GM18520 (cell line): ENCODE data around the gene ME1.
"Not testable (repeated sequence)": the region's sequence is repeated elsewhere in the genome, so short reads cannot be mapped to it uniquely, and the experiment has no call there.

Source experiments
- ATAC-seq: cut with Tn5 transposase; IDR thresholded peaks from one replicate; pipeline ENCODE4 v1.9.1; 2021; ENCODE audit not compliant: unreplicated experiment

ME1 gene

GRCh38 chr6:83192871-83193746 lies 237.7 kb downstream of the ME1 start, which contains the start of the genes PGM3 and RWDD2A:
PGM3 (minus strand) TSS chr6:83193265; CDS start chr6:83191012, 2,253 bp downstream.
RWDD2A (plus strand) TSS chr6:83193357; CDS start chr6:83194452, 1,095 bp downstream.
- peak; percentile 98 for ATAC-seq

DNA sequence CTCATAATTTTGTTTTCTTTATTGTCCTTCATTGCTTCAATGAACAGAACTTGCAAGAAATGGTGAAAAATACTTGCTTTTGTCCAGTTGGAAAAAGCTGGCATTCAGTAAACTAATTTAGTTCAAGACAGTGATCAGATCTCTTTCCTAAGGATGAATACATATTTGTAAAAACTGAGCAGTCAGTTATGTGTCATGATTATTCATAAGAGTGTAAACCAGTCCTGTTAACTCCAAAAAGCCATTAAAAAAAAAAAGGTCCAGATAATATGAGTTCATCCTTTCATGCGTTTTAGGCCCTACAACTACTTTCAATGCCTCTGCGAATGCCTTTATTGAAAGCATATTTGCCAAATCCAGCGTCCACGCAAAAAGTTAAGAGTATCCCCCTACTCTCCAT lies 238.4 kb downstream of the ME1 start:
- no peak for ATAC-seq

DNA sequence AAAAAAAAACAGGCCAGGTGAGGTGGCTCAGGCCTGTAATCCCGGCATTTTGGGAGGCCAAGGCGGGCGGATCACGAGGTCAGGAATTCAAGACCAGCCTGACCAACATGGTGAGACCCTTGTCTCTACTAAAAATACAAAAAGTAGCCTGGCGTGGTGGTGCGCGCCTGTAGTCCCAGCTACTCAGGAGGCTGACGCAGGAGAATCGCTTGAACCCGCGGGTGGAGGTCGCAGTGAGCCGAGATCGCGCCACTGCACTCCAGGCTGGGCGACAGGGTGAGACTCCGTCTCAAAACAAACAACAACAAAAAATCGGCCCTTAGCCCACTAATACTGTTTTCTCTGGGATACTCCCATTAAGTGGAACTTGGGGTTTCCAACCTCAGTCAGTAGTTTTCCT lies 238.9 kb downstream of the ME1 start:
- not testable (repeated sequence) for ATAC-seq

- ATAC-seq: no peak
Measured at GRCh38 chr6:83190626-83191025, 240.2 kb downstream of the ME1 start.

DNA sequence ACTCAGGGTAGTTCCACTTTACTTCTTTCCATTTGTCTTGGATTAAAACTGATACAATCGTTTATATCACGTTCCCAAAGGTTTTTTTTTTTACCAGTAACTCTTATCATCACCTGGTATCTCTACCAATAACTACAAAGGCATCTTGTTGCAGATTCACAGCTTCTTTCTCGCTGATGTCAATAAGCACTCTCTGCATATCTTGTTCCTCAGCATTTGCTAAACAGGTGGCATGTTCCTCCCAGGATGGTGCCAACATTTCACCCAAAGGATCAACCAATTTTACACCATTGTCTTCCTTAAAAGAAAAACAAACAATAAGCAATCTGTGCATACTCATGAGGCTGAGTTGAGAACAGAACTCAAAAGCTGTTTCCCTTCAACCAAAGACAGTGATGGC lies 242.3 kb downstream of the ME1 start:
- ATAC-seq: no peak

DNA sequence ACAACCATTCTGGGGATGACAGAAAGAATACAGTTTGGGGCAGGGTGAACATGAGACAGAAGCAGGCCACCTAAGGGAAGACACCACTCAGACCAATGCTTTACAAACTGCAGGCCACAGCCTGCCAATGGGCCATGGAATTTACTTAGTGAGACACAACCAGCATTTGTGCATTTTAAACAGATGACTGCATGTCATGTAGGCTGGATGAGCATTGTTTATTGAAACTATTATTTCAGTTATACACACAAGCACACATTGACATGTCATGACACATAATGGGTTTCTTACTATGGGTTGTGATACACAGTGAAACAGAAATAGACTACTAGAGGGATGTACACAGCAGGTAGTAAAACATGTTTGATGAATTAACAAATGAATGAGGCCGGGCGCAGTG lies 245.8 kb downstream of the ME1 start:
- no peak for ATAC-seq

DNA sequence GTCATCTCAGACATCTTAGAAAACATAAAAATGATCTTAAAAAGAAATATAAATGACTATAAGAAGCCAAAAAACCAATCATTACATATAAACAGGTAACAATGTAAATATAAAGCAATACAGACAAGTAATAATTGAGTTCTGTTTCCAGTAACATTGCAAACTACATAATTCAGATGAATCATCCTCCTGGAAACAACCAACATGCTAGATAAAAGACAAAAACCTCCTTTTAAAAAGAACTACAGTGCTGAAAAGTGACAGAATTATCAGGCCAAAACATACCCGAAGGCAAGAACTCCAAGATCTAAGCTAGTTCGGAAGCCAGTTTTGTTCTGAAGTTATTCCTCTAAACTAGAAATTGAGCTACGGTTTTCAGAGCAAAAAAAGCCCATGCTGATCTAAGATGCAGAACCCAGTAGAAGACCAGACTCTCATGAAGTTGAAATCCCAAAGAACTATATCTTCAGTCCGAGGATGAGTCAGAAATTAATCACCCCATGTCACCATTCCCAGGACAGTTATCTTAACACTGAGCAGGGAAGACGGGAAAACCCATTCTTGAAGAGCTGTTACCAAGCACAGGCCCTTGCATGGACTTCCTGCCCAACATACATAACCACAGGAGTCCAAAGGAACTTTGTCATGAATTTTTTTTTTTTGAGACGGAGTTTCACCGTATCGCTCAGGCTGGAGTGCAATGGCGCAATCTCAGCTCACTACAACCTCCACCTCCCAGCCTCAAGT lies 247.6 kb downstream of the ME1 start:
- ATAC-seq: no peak

DNA sequence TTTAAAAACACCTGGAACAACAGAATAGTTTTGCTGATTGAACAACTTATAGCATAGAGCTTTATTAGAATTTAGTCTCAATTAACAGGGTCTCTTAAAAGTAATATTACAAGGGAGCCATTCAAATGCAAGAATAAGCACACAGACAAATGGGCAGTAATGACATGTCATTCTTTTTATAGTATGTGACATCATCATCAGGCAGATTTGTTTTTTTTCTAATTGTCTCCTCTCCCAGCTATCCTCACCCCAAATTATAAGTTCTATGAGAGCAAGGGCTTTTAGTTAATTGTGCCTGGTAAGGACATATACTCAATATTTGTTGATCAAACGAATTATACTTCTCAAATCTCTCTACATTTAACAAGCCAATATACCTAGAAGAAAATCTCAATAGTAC lies 248.7 kb downstream of the ME1 start:
- ATAC-seq: no peak

DNA sequence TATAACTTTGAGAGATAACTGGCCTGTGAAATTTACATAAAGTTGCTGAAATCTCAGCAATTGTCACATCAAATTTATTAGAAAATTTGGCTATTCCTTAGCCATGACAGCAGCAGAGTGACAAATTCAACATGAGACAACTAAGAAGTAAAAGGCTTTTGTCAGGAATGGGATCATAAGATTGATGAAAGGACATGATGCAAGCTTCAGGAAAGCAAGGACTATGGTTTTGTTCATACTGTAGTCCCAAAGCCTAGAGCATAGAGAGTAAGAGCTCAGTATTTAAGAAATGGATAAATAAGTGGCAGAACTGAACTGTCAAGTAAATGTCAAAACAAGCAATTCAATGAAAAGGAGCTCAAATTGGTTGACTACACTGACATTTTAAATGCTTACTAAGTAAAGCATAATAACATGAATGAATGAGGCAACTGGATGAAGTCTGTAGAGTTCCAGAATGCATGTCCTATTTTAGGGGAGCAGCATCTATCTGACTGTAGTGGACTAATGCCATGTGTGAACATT lies 250.4 kb downstream of the ME1 start:
- no peak for ATAC-seq

- ATAC-seq: no peak
Measured at GRCh38 chr6:83176246-83176645, 254.6 kb downstream of the ME1 start.

DNA sequence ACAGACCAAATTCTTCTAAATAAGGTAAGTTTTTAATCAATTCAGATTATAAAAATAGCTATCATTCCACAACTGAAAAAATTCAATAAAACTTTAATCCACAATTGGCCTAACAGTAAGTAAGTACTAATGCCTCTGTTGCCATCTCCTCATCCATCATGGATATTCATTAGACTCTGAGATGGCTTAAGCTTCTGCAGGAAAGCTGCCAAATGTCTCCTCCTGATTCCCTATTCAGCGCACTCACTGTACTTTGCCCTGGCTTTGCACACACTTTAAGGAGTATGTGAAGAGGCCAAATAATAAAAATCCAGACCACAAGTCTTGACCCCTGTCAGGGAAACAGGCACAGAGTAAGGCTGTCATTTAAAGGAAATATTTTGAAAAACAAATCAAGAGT lies 261.3 kb downstream of the ME1 start:
- no peak for ATAC-seq

- ATAC-seq: no peak
Measured at GRCh38 chr6:83169106-83169505, 261.7 kb downstream of the ME1 start.

DNA sequence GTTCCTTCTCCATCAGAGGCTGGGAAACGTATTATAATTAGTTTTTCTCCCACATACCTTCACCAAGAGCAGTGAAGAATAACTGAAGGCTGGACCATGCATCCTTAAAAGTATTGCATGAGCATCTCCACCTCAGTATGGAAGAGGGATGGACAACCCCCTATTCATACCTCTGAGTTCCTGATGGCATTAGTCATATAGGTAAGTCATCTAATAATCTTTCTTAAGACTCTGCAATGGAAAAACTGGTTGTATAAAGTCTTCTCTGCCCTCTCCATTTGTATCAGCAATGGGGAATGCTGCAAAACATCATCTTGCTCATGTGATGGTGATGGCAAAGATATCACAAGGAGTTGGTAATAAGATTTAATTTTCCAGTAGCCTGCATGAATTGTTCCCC lies 262.3 kb downstream of the ME1 start:
- no peak for ATAC-seq

- ATAC-seq: no peak
Measured at GRCh38 chr6:83167726-83168278, 263.0 kb downstream of the ME1 start.
